Nucleus accumbens (tissue), 56 donors: ENCODE results near the gene GOSR2.
"Not testable (repeated sequence)": the region's sequence is repeated elsewhere in the genome, so short reads cannot be mapped to it uniquely, and the experiment has no call there.

Experiments
- DNase-seq, 56 donors: peaks; one replicate each; lab custom pipeline; 2025; lab: John Stamatoyannopoulos, UW

Gene GOSR2

GRCh38 chr17:46984341-46984740 lies 61.4 kb downstream of the GOSR2 start:
- DNase-seq, result no peak

- no peak for DNase-seq
Observed at GRCh38 chr17:46984892-46985291, 61.9 kb downstream of the GOSR2 start.

- no peak for DNase-seq
Observed at GRCh38 chr17:46986366-46986765, 63.4 kb downstream of the GOSR2 start.

- DNase-seq, result not testable (repeated sequence)
Observed at GRCh38 chr17:46987927-46988326, 65.0 kb downstream of the GOSR2 start.

GRCh38 chr17:46989637-46990431 lies 66.9 kb downstream of the GOSR2 start:
- no peak for DNase-seq

GRCh38 chr17:46991617-46992016 lies 68.7 kb downstream of the GOSR2 start:
- DNase-seq, result no peak
